Bronchial epithelial cell (primary cell): ENCODE data around the gene ADAMTS1. TPM values are rescaled to one million over a fixed set of nuclear protein-coding genes. Genes with fewer than 3 reads are reported as not detected.

Source experiments
- DNase-seq: peaks from one replicate; pipeline ENCODE4 v3.0.0-alpha.2; 2010; ENCODE audit warnings: low read depth
- FAIRE-seq: peaks from 2 replicates; lab custom pipeline; 2011; peaks lifted over from hg19 to GRCh38; lab: Jason Lieb, UNC
- H3K27me3 ChIP-seq: 2 replicates; pipeline ENCODE4 v1.5.1; 2011; ENCODE audit warnings: low read length; ENCODE audit not compliant: control insufficient read depth, insufficient read depth
- H3K36me3 ChIP-seq: 2 replicates; pipeline ENCODE4 v1.5.1; 2011; ENCODE audit warnings: low read length; ENCODE audit not compliant: control insufficient read depth, insufficient read depth
- H3K4me3 ChIP-seq: 2 replicates; pipeline ENCODE4 v1.5.1; 2011; ENCODE audit warnings: mild to moderate bottlenecking, low read depth, low read length, control low read depth
- CTCF ChIP-seq: IDR thresholded peaks from 2 replicates; pipeline ENCODE4 v1.5.1; 2011; ENCODE audit warnings: mild to moderate bottlenecking, moderate library complexity, low read length, control low read depth, inconsistent platforms; ENCODE audit not compliant: insufficient read depth, severe bottlenecking
- total RNA-seq: library from RNA; depleted of rRNA; stranded (reverse); fragments of >200 nt; gene quantifications from 2 replicates; pipeline ENCODE4 v1.2.1, GENCODE V29; 2014

The ADAMTS1 gene
- total RNA-seq, 1 donor from 2014 or later, result 124 TPM

- FAIRE-seq, result no peak
- Histone ChIP-seq H3K27me3 (no peaks in the 10 kb centered on the region), H3K4me3 (peak overlapping the region; percentile 74), H3K36me3 (peaks cover 10% of the 10 kb centered on the region)
- peak; percentile 89 for DNase-seq
- TF ChIP-seq CTCF, result peak; percentile 44
Observed at GRCh38 chr21:26842974-26843932, 2.0 kb downstream of the ADAMTS1 start.

- H3K36me3 ChIP-seq, result peaks cover 10% of the 10 kb centered on the region
- DNase-seq (no peak), FAIRE-seq (no peak)
- no peaks in the 10 kb centered on the region for H3K27me3 ChIP-seq
- H3K4me3 ChIP-seq, result no peak overlapping the region
- no peak for TF ChIP-seq CTCF
Observed at GRCh38 chr21:26842300-26842699, 2.9 kb downstream of the ADAMTS1 start.

- no peak overlapping the region for H3K4me3 ChIP-seq
- H3K36me3 ChIP-seq, result peaks cover 10% of the 10 kb centered on the region
- no peak for TF ChIP-seq CTCF
- DNase-seq (peak; percentile 92), FAIRE-seq (no peak)
- no peaks in the 10 kb centered on the region for H3K27me3 ChIP-seq
Observed at GRCh38 chr21:26840912-26841311, 4.3 kb downstream of the ADAMTS1 start.

- FAIRE-seq, result peak; percentile 36
- Histone ChIP-seq H3K4me3 (no peak overlapping the region), H3K36me3 (peaks cover 10% of the 10 kb centered on the region), H3K27me3 (no peaks in the 10 kb centered on the region)
- no peak for DNase-seq
- no peak for TF ChIP-seq CTCF
Observed at GRCh38 chr21:26840201-26840600, 5.0 kb downstream of the ADAMTS1 start.

GRCh38 chr21:26837539-26837938 lies 7.7 kb downstream of the ADAMTS1 start:
- H3K4me3 ChIP-seq, result no peak overlapping the region
- no peak for FAIRE-seq
- no peaks in the 10 kb centered on the region for H3K27me3 ChIP-seq
- TF ChIP-seq CTCF, result no peak
- no peak for DNase-seq
- H3K36me3 ChIP-seq, result peaks cover 10% of the 10 kb centered on the region

GRCh38 chr21:26836528-26836927 lies 8.7 kb downstream of the ADAMTS1 start:
- no peak for DNase-seq
- no peak for TF ChIP-seq CTCF
- H3K27me3 ChIP-seq, result no peaks in the 10 kb centered on the region
- H3K36me3 ChIP-seq, result peaks cover 6% of the 10 kb centered on the region
- H3K4me3 ChIP-seq, result no peak overlapping the region
- peak; percentile 43 for FAIRE-seq
